Fibroblast of lung (primary cell): ENCODE results near the gene BIN1. TPM values are rescaled to one million over a fixed set of nuclear protein-coding genes. Genes with fewer than 3 reads are reported as not detected.

Experiments used
- DNase-seq, 2 donors: peaks; one replicate each; pipeline versions ENCODE4 v3.0.0 to v3.0.0-alpha.2; 2010; ENCODE audit warnings: low read depth in 2 of 2
- H2AFZ ChIP-seq: 2 replicates; pipeline ENCODE4 v1.5.1; 2012; ENCODE audit warnings: low read length, control low read depth, inconsistent platforms
- H3K27ac ChIP-seq: 2 replicates; pipeline ENCODE4 v1.5.1; 2011; ENCODE audit warnings: low read length, control low read depth; ENCODE audit not compliant: insufficient read depth
- H3K27me3 ChIP-seq: 2 replicates; pipeline ENCODE4 v1.5.1; 2011; ENCODE audit warnings: mild to moderate bottlenecking, low read length; ENCODE audit not compliant: control insufficient read depth, insufficient read depth
- H3K36me3 ChIP-seq: 2 replicates; pipeline ENCODE4 v1.5.1; 2011; ENCODE audit warnings: low read length; ENCODE audit not compliant: control insufficient read depth, insufficient read depth
- H3K4me1 ChIP-seq: 2 replicates; pipeline ENCODE4 v1.5.1; 2011; ENCODE audit warnings: low read length; ENCODE audit not compliant: control insufficient read depth, insufficient read depth; ENCODE audit errors: extremely low read depth
- H3K4me2 ChIP-seq: 2 replicates; pipeline ENCODE4 v1.5.1; 2011; ENCODE audit warnings: low read length, control low read depth; ENCODE audit not compliant: insufficient read depth; ENCODE audit errors: extremely low read depth
- H3K4me3 ChIP-seq, 4 experiments: fragments of 200-600 bp in 1 of 4; sonication (generic) in 1 of 4; replicated peaks in 1 of 4; 2 replicates each; pipeline ENCODE4 v1.5.1; 2011 to 2016; ENCODE audit warnings: low read length in 4 of 4, low read depth in 3 of 4, mild to moderate bottlenecking in 3 of 4, control low read depth in 2 of 4, inconsistent platforms in 1 of 4, mixed read lengths in 1 of 4; ENCODE audit not compliant: insufficient read depth in 1 of 4; ENCODE audit errors: control extremely low read depth in 1 of 4
- H3K79me2 ChIP-seq: 2 replicates; pipeline ENCODE4 v1.5.1; 2012; ENCODE audit warnings: mild to moderate bottlenecking, low read length, inconsistent platforms; ENCODE audit not compliant: control insufficient read depth, insufficient read depth
- H3K9ac ChIP-seq: 2 replicates; pipeline ENCODE4 v1.5.1; 2011; ENCODE audit warnings: mild to moderate bottlenecking, low read length, control low read depth; ENCODE audit not compliant: insufficient read depth
- H3K9me3 ChIP-seq: 2 replicates; pipeline ENCODE4 v1.5.1; 2012; ENCODE audit warnings: low read depth, low read length; ENCODE audit not compliant: control insufficient read depth, insufficient read depth
- H4K20me1 ChIP-seq: 2 replicates; pipeline ENCODE4 v1.5.1; 2011; ENCODE audit warnings: low read length; ENCODE audit not compliant: control insufficient read depth, insufficient read depth; ENCODE audit errors: extremely low read depth
- CTCF ChIP-seq, 2 donors: IDR thresholded peaks in 1 of 2; conservative IDR thresholded peaks in 1 of 2; 1 replicate in 1 of 2; 2 replicates in 1 of 2; pipeline ENCODE4 v1.5.1; 2011 to 2012; ENCODE audit warnings: low read length in 2 of 2, control low read depth in 1 of 2, inconsistent platforms in 1 of 2, low read depth in 1 of 2, mild to moderate bottlenecking in 1 of 2
- EZH2 ChIP-seq: IDR thresholded peaks from 2 replicates; pipeline ENCODE4 v1.5.1; 2012; ENCODE audit warnings: low read length, control low read depth, mild to moderate bottlenecking; ENCODE audit errors: missing control alignments
- polyA plus RNA-seq, 2 donors: library from polyadenylated mRNA; depleted of rRNA in 1 of 2; stranded (reverse) in 1 of 2; unstranded in 1 of 2; fragments of >200 nt; gene quantifications; 2 replicates each; pipeline ENCODE4 v1.2.1, GENCODE V29; 2011 to 2012; ENCODE audit warnings: missing spikeins in 1 of 2
- total RNA-seq: library from RNA; depleted of rRNA; stranded (reverse); fragments of >200 nt; gene quantifications from 2 replicates; pipeline ENCODE4 v1.2.1, GENCODE V29; 2014

The BIN1 gene
- total and polyA plus RNA-seq, 2 donors (not counting 1 experiment from before 2014, with no cell fraction given) = 17.3 to 68.7 TPM

DNA sequence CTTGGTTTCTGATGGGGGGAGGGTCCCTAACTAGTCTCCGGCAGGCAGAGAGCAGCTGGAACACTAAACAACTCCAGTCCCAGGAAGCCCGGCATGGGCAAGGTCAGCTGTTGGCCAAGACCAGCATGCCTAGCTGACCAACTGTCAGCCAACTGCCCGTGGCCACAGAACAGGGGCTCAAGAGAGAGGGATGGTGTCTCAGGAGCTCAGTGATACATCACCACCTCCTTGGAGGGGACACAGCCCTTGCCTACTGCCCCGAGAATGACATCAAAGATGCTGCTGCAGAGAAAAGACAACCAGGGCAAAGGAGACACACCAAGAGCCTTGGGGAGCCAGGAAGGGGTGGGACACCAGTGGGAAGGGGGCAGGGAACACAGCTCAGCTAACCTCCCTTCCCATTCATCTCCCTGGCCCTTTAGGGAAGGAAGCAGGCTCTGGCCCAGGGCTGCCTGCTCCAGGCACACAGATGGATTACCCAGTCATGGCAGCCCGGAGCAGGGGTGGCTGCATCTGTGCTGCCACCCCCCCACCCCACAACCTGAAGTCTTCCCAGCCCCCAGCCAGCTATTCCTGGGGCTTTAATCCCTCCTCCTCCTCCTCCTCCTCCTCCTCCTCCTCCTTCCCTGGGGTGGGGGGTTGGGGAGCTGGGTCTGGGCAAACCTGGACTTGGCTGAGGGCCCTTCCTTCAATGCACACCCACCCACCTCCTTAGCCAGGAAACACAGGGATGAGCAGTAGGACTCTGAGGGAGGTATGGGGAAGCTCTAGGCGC is 1.9 kb downstream of the BIN1 start:
- Histone ChIP-seq H3K9me3 (no peaks in the 10 kb centered on the region), H4K20me1 (no peaks in the 10 kb centered on the region), H3K4me1 (peaks cover 9% of the 10 kb centered on the region), H3K27ac (peak overlapping the region; percentile 84), H3K4me2 (peak overlapping the region; percentile 87), H3K27me3 (no peaks in the 10 kb centered on the region), H3K9ac (peak overlapping the region; percentile 87), H3K4me3 (peak overlapping the region; percentile 81 to 91 (median 86)), H3K79me2 (peaks cover 16% of the 10 kb centered on the region), H3K36me3 (no peaks in the 10 kb centered on the region), H2AFZ (no peak overlapping the region)
- TF ChIP-seq CTCF (conservative IDR thresholded peaks at IDR 0.05 in 1 of 2, IDR thresholded peaks at IDR 0.05 in 1 of 2; ENCODE audit: low read depth in 1 of 2, low read length in 2 of 2) (no peak), EZH2 (no peak)
- DNase-seq = peak in 1 of 2 donors; percentile 41

GRCh38 chr2:127104166-127104660 is 2.7 kb downstream of the BIN1 start:
- Histone ChIP-seq H3K4me2 (no peak overlapping the region), H3K27ac (no peak overlapping the region), H4K20me1 (no peaks in the 10 kb centered on the region), H3K4me3 (peak overlapping the region in 1 of 4 experiments; percentile 81), H3K79me2 (peaks cover 16% of the 10 kb centered on the region), H3K27me3 (no peaks in the 10 kb centered on the region), H3K36me3 (no peaks in the 10 kb centered on the region), H2AFZ (no peak overlapping the region), H3K4me1 (peaks cover 8% of the 10 kb centered on the region), H3K9me3 (no peaks in the 10 kb centered on the region), H3K9ac (no peak overlapping the region)
- DNase-seq = no peak
- no peak for TF ChIP-seq EZH2
- TF ChIP-seq CTCF (conservative IDR thresholded peaks at IDR 0.05 in 1 of 2, IDR thresholded peaks at IDR 0.05 in 1 of 2; ENCODE audit: low read depth in 1 of 2, low read length in 2 of 2) = no peak

- TF ChIP-seq CTCF (conservative IDR thresholded peaks at IDR 0.05 in 1 of 2, IDR thresholded peaks at IDR 0.05 in 1 of 2; ENCODE audit: low read depth in 1 of 2, low read length in 2 of 2) (no peak), EZH2 (no peak)
- Histone ChIP-seq H4K20me1 (no peaks in the 10 kb centered on the region), H3K36me3 (no peaks in the 10 kb centered on the region), H3K79me2 (peaks cover 16% of the 10 kb centered on the region), H3K4me2 (no peak overlapping the region), H3K4me3 (no peak overlapping the region), H3K27me3 (no peaks in the 10 kb centered on the region), H3K9me3 (no peaks in the 10 kb centered on the region), H3K9ac (no peak overlapping the region), H2AFZ (no peak overlapping the region), H3K27ac (no peak overlapping the region), H3K4me1 (peaks cover 5% of the 10 kb centered on the region)
- DNase-seq = no peak
Measured at GRCh38 chr2:127103243-127104165, 3.5 kb downstream of the BIN1 start.
